Measurements from ENCODE around the gene RBM48. TPM values are rescaled to one million over a fixed set of nuclear protein-coding genes. Genes with fewer than 3 reads are reported as not detected.

RBM48 gene
- total and polyA plus RNA-seq, 2 donors (not counting 1 experiment from before 2014, with no cell fraction given) = 9.8 to 12.2 TPM

DNA sequence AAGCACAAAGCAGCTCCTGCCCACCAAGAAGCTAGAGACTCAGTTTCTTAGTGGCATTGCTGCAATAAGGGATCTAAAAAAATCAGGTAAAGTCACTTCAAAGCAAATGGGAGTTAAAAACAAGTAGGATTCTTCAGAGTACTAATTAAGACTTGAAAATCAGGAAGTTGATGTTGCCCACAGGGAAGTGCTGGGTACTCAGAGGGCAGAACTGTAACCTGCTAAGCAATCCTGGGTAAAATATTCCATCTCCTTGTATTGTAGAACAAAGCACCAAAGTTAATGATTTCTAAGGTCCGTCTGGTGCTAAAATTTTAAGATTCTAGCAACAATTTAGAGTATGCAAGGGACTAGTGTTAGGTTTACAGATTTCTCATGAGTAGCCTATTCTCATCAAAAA lies 8.6 kb upstream of the RBM48 start:
- no peak overlapping the region for H3K4me2 ChIP-seq (ENCODE audit: extremely low read depth, insufficient read depth, low read length)
- H3K36me3 ChIP-seq (ENCODE audit: control insufficient read depth, insufficient read depth, low read length) = no peaks in the 10 kb centered on the region
- H3K9me3 ChIP-seq (ENCODE audit: control insufficient read depth, insufficient read depth, low read depth, low read length) = no peaks in the 10 kb centered on the region
- no peaks in the 10 kb centered on the region for H3K27me3 ChIP-seq (ENCODE audit: control insufficient read depth, insufficient read depth, low read length)
- H3K4me1 ChIP-seq (ENCODE audit: control insufficient read depth, extremely low read depth, insufficient read depth, low read length) = no peaks in the 10 kb centered on the region
- H3K9ac ChIP-seq (ENCODE audit: insufficient read depth, low read length) = no peak overlapping the region
- no peak overlapping the region for H3K4me3 ChIP-seq (replicated peaks in 1 of 4; ENCODE audit: control extremely low read depth in 1 of 4, insufficient read depth in 1 of 4, low read depth in 3 of 4, low read length in 4 of 4)
- no peak overlapping the region for H3K27ac ChIP-seq (ENCODE audit: insufficient read depth, low read length)
- TF ChIP-seq, protein P1, sequence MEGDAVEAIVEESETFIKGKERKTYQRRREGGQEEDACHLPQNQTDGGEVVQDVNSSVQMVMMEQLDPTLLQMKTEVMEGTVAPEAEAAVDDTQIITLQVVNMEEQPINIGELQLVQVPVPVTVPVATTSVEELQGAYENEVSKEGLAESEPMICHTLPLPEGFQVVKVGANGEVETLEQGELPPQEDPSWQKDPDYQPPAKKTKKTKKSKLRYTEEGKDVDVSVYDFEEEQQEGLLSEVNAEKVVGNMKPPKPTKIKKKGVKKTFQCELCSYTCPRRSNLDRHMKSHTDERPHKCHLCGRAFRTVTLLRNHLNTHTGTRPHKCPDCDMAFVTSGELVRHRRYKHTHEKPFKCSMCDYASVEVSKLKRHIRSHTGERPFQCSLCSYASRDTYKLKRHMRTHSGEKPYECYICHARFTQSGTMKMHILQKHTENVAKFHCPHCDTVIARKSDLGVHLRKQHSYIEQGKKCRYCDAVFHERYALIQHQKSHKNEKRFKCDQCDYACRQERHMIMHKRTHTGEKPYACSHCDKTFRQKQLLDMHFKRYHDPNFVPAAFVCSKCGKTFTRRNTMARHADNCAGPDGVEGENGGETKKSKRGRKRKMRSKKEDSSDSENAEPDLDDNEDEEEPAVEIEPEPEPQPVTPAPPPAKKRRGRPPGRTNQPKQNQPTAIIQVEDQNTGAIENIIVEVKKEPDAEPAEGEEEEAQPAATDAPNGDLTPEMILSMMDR (conservative IDR thresholded peaks at IDR 0.05 in 1 of 2, IDR thresholded peaks at IDR 0.05 in 1 of 2; ENCODE audit: low read depth in 1 of 2, low read length in 2 of 2) = no peak
- TF ChIP-seq EZH2 (IDR thresholded peaks at IDR 0.05; ENCODE audit: low read length, missing control alignments) = no peak
- no peak for DNase-seq (ENCODE audit: low read depth in 2 of 2)
- H3K79me2 ChIP-seq (ENCODE audit: control insufficient read depth, insufficient read depth, low read length) = no peaks in the 10 kb centered on the region
- no peaks in the 10 kb centered on the region for H4K20me1 ChIP-seq (ENCODE audit: control insufficient read depth, extremely low read depth, insufficient read depth, low read length)
- no peak overlapping the region for H2AFZ ChIP-seq (ENCODE audit: low read length)

DNA sequence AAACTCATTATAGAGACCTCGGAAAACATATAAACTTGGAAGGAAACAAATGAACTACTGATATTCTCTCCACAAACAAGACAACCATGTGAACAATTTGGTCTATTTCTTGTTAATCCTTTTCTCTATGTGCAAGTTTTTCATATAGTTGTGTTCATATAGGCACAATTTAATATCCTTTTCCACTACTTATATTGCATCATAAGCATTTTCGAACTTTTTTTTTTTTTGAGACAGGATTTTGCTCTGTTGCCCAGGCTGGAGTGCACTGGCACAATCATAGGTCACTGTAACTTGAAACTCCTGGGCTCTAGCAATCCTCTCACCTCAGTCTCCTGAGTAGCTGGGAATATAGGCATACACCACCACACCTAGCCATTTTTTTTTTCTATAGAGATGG lies 5.5 kb upstream of the RBM48 start:
- Histone ChIP-seq H3K36me3 (ENCODE audit: control insufficient read depth, insufficient read depth, low read length) (no peaks in the 10 kb centered on the region), H4K20me1 (ENCODE audit: control insufficient read depth, extremely low read depth, insufficient read depth, low read length) (no peaks in the 10 kb centered on the region), H3K4me2 (ENCODE audit: extremely low read depth, insufficient read depth, low read length) (no peak overlapping the region), H3K9ac (ENCODE audit: insufficient read depth, low read length) (no peak overlapping the region), H2AFZ (ENCODE audit: low read length) (no peak overlapping the region), H3K79me2 (ENCODE audit: control insufficient read depth, insufficient read depth, low read length) (no peaks in the 10 kb centered on the region), H3K9me3 (ENCODE audit: control insufficient read depth, insufficient read depth, low read depth, low read length) (no peaks in the 10 kb centered on the region), H3K27ac (ENCODE audit: insufficient read depth, low read length) (no peak overlapping the region), H3K4me3 (replicated peaks in 1 of 4; ENCODE audit: control extremely low read depth in 1 of 4, insufficient read depth in 1 of 4, low read depth in 3 of 4, low read length in 4 of 4) (no peak overlapping the region), H3K27me3 (ENCODE audit: control insufficient read depth, insufficient read depth, low read length) (no peaks in the 10 kb centered on the region), H3K4me1 (ENCODE audit: control insufficient read depth, extremely low read depth, insufficient read depth, low read length) (no peaks in the 10 kb centered on the region)
- TF ChIP-seq, protein P1 (conservative IDR thresholded peaks at IDR 0.05 in 1 of 2, IDR thresholded peaks at IDR 0.05 in 1 of 2; ENCODE audit: low read depth in 1 of 2, low read length in 2 of 2) = no peak
- no peak for DNase-seq (ENCODE audit: low read depth in 2 of 2)

DNA sequence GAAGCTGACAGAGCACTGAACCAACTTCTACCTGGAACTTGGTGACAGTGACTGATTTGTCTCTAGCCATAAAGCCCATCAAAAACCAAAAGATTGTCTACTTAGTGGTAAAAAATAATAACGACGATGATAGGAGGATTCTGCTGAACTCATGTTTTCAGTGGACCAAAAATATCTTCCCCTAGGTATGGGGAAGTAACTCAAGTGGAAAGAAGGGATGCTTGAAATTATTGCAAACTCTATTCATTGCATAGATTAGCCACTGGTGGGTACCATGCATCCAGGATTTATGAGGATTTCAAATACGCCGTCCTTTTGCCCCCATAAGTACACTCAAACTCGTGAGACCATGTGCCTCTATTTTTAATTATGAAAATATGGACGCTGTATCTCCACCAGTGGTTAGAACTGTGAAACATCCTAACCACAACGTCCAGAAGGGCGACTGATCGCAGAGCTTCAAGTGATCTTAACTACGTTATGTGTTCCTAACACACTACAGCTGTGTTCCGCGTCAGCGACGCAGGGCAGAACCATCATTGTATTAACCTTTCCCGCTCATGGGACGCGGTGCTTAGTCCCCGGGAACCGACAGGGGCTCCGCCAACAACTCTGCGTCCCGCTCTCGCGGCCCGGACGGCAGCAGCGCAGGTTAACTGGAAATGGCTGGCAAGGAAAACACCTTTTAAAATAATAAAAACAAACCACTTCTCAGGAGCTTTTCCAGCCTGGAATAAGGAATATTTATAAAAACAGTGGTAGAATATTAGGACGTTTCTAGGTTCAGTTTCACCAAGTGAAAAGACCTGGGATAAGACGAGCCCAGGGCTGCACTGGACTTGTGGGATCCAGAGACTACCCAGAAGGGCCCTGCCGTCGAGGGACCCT lies 1.1 kb upstream of the RBM48 start:
- Histone ChIP-seq H4K20me1 (ENCODE audit: control insufficient read depth, extremely low read depth, insufficient read depth, low read length) (no peaks in the 10 kb centered on the region), H2AFZ (ENCODE audit: low read length) (peak overlapping the region; percentile 69), H3K4me2 (ENCODE audit: extremely low read depth, insufficient read depth, low read length) (peak overlapping the region; percentile 88), H3K4me3 (replicated peaks in 1 of 4; ENCODE audit: control extremely low read depth in 1 of 4, insufficient read depth in 1 of 4, low read depth in 3 of 4, low read length in 4 of 4) (peak overlapping the region; percentile 75 to 93 (median 79)), H3K27ac (ENCODE audit: insufficient read depth, low read length) (peak overlapping the region; percentile 73), H3K4me1 (ENCODE audit: control insufficient read depth, extremely low read depth, insufficient read depth, low read length) (no peaks in the 10 kb centered on the region), H3K79me2 (ENCODE audit: control insufficient read depth, insufficient read depth, low read length) (peaks cover 12% of the 10 kb centered on the region), H3K36me3 (ENCODE audit: control insufficient read depth, insufficient read depth, low read length) (peaks cover 2% of the 10 kb centered on the region), H3K9me3 (ENCODE audit: control insufficient read depth, insufficient read depth, low read depth, low read length) (no peaks in the 10 kb centered on the region), H3K27me3 (ENCODE audit: control insufficient read depth, insufficient read depth, low read length) (no peaks in the 10 kb centered on the region), H3K9ac (ENCODE audit: insufficient read depth, low read length) (peak overlapping the region; percentile 74)
- TF ChIP-seq, protein P1 (conservative IDR thresholded peaks at IDR 0.05 in 1 of 2, IDR thresholded peaks at IDR 0.05 in 1 of 2; ENCODE audit: low read depth in 1 of 2, low read length in 2 of 2) = peak in 1 of 2 donors; percentile 23
- no peak for TF ChIP-seq EZH2 (IDR thresholded peaks at IDR 0.05; ENCODE audit: low read length, missing control alignments)
- DNase-seq (ENCODE audit: low read depth in 2 of 2) = peak; percentile 55 to 62
